ENCODE data around the gene CENPP. TPM values are rescaled to one million over a fixed set of nuclear protein-coding genes. Genes with fewer than 3 reads are reported as not detected.
"Not testable (repeated sequence)": the region's sequence is repeated elsewhere in the genome, so short reads cannot be mapped to it uniquely, and the experiment has no call there.

The CENPP gene
- polyA plus RNA-seq, 2 donors = 2.2 to 3.6 TPM

- H3K27ac ChIP-seq (ENCODE audit: low read depth in 2 of 2, low read length in 1 of 2) = peak overlapping the region in 1 of 2 donors; percentile 39
- 93 to 94% methylated on average over 5 of the region's 5 CpGs for WGBS, 2 donors
- H3K27me3 ChIP-seq (ENCODE audit: control insufficient read depth in 1 of 2, insufficient read depth in 2 of 2, low read length in 2 of 2) = no peaks in the 10 kb centered on the region
- H3K36me3 ChIP-seq (ENCODE audit: control insufficient read depth in 2 of 2, insufficient read depth in 2 of 2, low read length in 1 of 2) = peaks cover 5 to 30% of the 10 kb centered on the region in 2 donors
- H3K4me1 ChIP-seq (ENCODE audit: control insufficient read depth in 2 of 2, insufficient read depth in 2 of 2, low read length in 1 of 2) = peaks cover 5 to 9% of the 10 kb centered on the region in 2 donors
- no peak overlapping the region for H3K4me3 ChIP-seq (ENCODE audit: low read depth in 1 of 2, low read length in 2 of 2)
- H3K9me3 ChIP-seq (ENCODE audit: control insufficient read depth in 2 of 2, insufficient read depth in 1 of 2, low read depth in 1 of 2, low read length in 1 of 2) = no peaks in the 10 kb centered on the region
These were observed 295.1 kb downstream of the CENPP start for GRCh38 chr9:92620845-92621244.

- not testable (repeated sequence) for H3K27ac ChIP-seq (ENCODE audit: low read depth in 2 of 2, low read length in 1 of 2)
- H3K36me3 ChIP-seq (ENCODE audit: control insufficient read depth in 2 of 2, insufficient read depth in 2 of 2, low read length in 1 of 2) = peaks cover under 1 to 19% of the 10 kb centered on the region in 2 donors
- 98% methylated on average over 3 of the region's 3 CpGs for WGBS, 2 donors
These were observed 298.2 kb downstream of the CENPP start for GRCh38 chr9:92623936-92624335.

GRCh38 chr9:92626484-92626883 lies 300.7 kb downstream of the CENPP start:
- no peak overlapping the region for H3K4me3 ChIP-seq (ENCODE audit: low read depth in 1 of 2, low read length in 2 of 2)
- H3K27ac ChIP-seq (ENCODE audit: low read depth in 2 of 2, low read length in 1 of 2) = no peak overlapping the region
- H3K27me3 ChIP-seq (ENCODE audit: control insufficient read depth in 1 of 2, insufficient read depth in 2 of 2, low read length in 2 of 2) = no peaks in the 10 kb centered on the region
- H3K4me1 ChIP-seq (ENCODE audit: control insufficient read depth in 2 of 2, insufficient read depth in 2 of 2, low read length in 1 of 2) = no peaks in the 10 kb centered on the region
- no peaks in the 10 kb centered on the region for H3K9me3 ChIP-seq (ENCODE audit: control insufficient read depth in 2 of 2, insufficient read depth in 1 of 2, low read depth in 1 of 2, low read length in 1 of 2)
- H3K36me3 ChIP-seq (ENCODE audit: control insufficient read depth in 2 of 2, insufficient read depth in 2 of 2, low read length in 1 of 2) = peaks cover under 1 to 5% of the 10 kb centered on the region in 2 donors

More at GRCh38 chr9:92623936-92624335, 298.2 kb downstream of the CENPP start:
- not testable (repeated sequence) for H3K4me3 ChIP-seq (ENCODE audit: low read depth in 1 of 2, low read length in 2 of 2); H3K4me1 ChIP-seq (ENCODE audit: control insufficient read depth in 2 of 2, insufficient read depth in 2 of 2, low read length in 1 of 2); H3K27me3 ChIP-seq (ENCODE audit: control insufficient read depth in 1 of 2, insufficient read depth in 2 of 2, low read length in 2 of 2); H3K9me3 ChIP-seq (ENCODE audit: control insufficient read depth in 2 of 2, insufficient read depth in 1 of 2, low read depth in 1 of 2, low read length in 1 of 2)

- H3K27me3 ChIP-seq (ENCODE audit: control insufficient read depth in 1 of 2, insufficient read depth in 2 of 2, low read length in 2 of 2) = no peaks in the 10 kb centered on the region
- peaks cover 7 to 14% of the 10 kb centered on the region in 2 donors for H3K36me3 ChIP-seq (ENCODE audit: control insufficient read depth in 2 of 2, insufficient read depth in 2 of 2, low read length in 1 of 2)
- H3K9me3 ChIP-seq (ENCODE audit: control insufficient read depth in 2 of 2, insufficient read depth in 1 of 2, low read depth in 1 of 2, low read length in 1 of 2) = no peaks in the 10 kb centered on the region
- H3K4me3 ChIP-seq (ENCODE audit: low read depth in 1 of 2, low read length in 2 of 2) = no peak overlapping the region
- WGBS, 2 donors = 91% methylated on average over 5 of the region's 5 CpGs
- H3K27ac ChIP-seq (ENCODE audit: low read depth in 2 of 2, low read length in 1 of 2) = no peak overlapping the region
- H3K4me1 ChIP-seq (ENCODE audit: control insufficient read depth in 2 of 2, insufficient read depth in 2 of 2, low read length in 1 of 2) = no peaks in the 10 kb centered on the region
These were observed 301.9 kb downstream of the CENPP start for GRCh38 chr9:92627651-92628050.

GRCh38 chr9:92631452-92632343 lies 305.9 kb downstream of the CENPP start:
- Histone ChIP-seq H3K4me1 (ENCODE audit: control insufficient read depth in 2 of 2, insufficient read depth in 2 of 2, low read length in 1 of 2) (no peaks in the 10 kb centered on the region), H3K36me3 (ENCODE audit: control insufficient read depth in 2 of 2, insufficient read depth in 2 of 2, low read length in 1 of 2) (peaks cover 10 to 35% of the 10 kb centered on the region in 2 donors), H3K27ac (ENCODE audit: low read depth in 2 of 2, low read length in 1 of 2) (no peak overlapping the region), H3K27me3 (ENCODE audit: control insufficient read depth in 1 of 2, insufficient read depth in 2 of 2, low read length in 2 of 2) (no peaks in the 10 kb centered on the region), H3K4me3 (ENCODE audit: low read depth in 1 of 2, low read length in 2 of 2) (no peak overlapping the region), H3K9me3 (ENCODE audit: control insufficient read depth in 2 of 2, insufficient read depth in 1 of 2, low read depth in 1 of 2, low read length in 1 of 2) (no peaks in the 10 kb centered on the region)
- 83 to 86% methylated on average over 13 of the region's 13 CpGs for WGBS, 2 donors

DNA sequence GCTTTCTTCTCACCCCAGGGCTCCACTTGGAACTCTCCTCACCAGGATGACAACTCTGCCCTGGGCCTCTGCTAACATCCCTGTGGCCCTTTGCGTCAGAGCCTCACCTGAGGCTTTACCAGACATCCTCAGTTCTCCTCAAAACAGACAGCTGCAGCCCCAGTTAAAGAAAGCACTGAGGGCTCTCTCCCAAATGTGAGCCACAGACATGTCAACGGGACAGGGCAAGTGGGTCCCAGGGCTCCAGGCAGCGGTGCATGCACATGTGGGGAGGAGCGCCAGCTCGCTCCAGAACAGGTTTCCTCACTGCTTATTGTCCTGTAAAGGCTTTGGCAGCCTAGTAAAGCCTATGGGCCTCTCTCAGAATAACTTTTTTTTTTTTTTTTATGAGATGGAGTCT lies 306.9 kb downstream of the CENPP start:
- Histone ChIP-seq H3K4me3 (ENCODE audit: low read depth in 1 of 2, low read length in 2 of 2) (no peak overlapping the region), H3K4me1 (ENCODE audit: control insufficient read depth in 2 of 2, insufficient read depth in 2 of 2, low read length in 1 of 2) (no peaks in the 10 kb centered on the region), H3K9me3 (ENCODE audit: control insufficient read depth in 2 of 2, insufficient read depth in 1 of 2, low read depth in 1 of 2, low read length in 1 of 2) (no peaks in the 10 kb centered on the region), H3K27me3 (ENCODE audit: control insufficient read depth in 1 of 2, insufficient read depth in 2 of 2, low read length in 2 of 2) (no peaks in the 10 kb centered on the region), H3K27ac (ENCODE audit: low read depth in 2 of 2, low read length in 1 of 2) (peak overlapping the region in 1 of 2 donors; percentile 49), H3K36me3 (ENCODE audit: control insufficient read depth in 2 of 2, insufficient read depth in 2 of 2, low read length in 1 of 2) (peaks cover 10 to 40% of the 10 kb centered on the region in 2 donors)
- 90 to 96% methylated on average over 5 of the region's 5 CpGs for WGBS, 2 donors

- H3K4me1 ChIP-seq (ENCODE audit: control insufficient read depth in 2 of 2, insufficient read depth in 2 of 2, low read length in 1 of 2) = no peaks in the 10 kb centered on the region
- no peak overlapping the region for H3K4me3 ChIP-seq (ENCODE audit: low read depth in 1 of 2, low read length in 2 of 2)
- H3K27ac ChIP-seq (ENCODE audit: low read depth in 2 of 2, low read length in 1 of 2) = no peak overlapping the region
- 84 to 88% methylated on average over 9 of the region's 9 CpGs for WGBS, 2 donors
- no peaks in the 10 kb centered on the region for H3K9me3 ChIP-seq (ENCODE audit: control insufficient read depth in 2 of 2, insufficient read depth in 1 of 2, low read depth in 1 of 2, low read length in 1 of 2)
- peaks cover 10 to 51% of the 10 kb centered on the region in 2 donors for H3K36me3 ChIP-seq (ENCODE audit: control insufficient read depth in 2 of 2, insufficient read depth in 2 of 2, low read length in 1 of 2)
- no peaks in the 10 kb centered on the region for H3K27me3 ChIP-seq (ENCODE audit: control insufficient read depth in 1 of 2, insufficient read depth in 2 of 2, low read length in 2 of 2)
These were observed 308.0 kb downstream of the CENPP start for GRCh38 chr9:92633614-92634278.

DNA sequence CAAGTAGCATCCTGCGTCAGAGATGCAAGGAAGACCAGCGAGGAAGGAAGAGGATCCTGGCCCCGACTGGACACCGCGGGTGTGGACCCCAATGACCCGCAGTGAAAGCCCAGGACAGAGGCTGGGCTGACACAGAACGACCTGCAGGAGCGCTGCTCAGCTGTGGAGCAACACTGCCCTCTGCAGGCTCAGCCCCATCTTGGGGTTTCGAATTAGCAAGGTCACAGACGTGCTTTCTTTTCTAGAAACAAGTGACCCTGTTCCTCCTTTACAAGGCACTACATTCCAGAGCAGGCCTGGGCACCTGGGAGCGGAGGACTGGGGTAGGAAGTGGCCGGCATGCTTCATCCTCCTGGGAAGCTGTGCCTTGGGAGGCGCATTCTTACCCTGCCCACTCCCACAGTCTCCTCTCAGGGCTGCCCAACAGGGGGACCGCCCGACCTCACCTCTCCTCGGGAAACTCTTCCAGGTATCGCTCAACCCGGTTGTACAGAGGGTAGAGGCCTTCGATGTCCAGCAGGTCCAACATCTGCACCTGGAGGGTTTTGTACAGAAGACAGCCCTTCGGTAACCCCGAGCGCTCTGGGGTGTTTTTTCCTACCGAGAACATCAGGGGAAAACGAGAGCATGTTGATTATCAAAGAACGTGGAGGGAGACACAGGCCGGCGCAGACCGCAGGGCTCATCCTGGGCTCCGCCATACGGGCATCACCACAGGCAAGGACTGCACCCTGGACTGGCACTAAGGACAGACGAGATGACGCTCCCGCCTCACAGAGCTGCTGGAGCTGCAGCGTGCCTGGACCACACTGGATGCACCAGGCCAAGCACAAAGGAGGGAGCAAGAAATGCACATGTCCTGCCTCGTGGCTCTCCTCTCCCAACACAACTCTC lies 309.2 kb downstream of the CENPP start:
- 65 to 66% methylated on average over 35 of the region's 35 CpGs for WGBS, 2 donors
- Histone ChIP-seq H3K4me3 (ENCODE audit: low read depth in 1 of 2, low read length in 2 of 2) (no peak overlapping the region), H3K27me3 (ENCODE audit: control insufficient read depth in 1 of 2, insufficient read depth in 2 of 2, low read length in 2 of 2) (no peaks in the 10 kb centered on the region), H3K27ac (ENCODE audit: low read depth in 2 of 2, low read length in 1 of 2) (peak overlapping the region in 1 of 2 donors; percentile 29), H3K36me3 (ENCODE audit: control insufficient read depth in 2 of 2, insufficient read depth in 2 of 2, low read length in 1 of 2) (peaks cover 10 to 54% of the 10 kb centered on the region in 2 donors), H3K4me1 (ENCODE audit: control insufficient read depth in 2 of 2, insufficient read depth in 2 of 2, low read length in 1 of 2) (no peaks in the 10 kb centered on the region), H3K9me3 (ENCODE audit: control insufficient read depth in 2 of 2, insufficient read depth in 1 of 2, low read depth in 1 of 2, low read length in 1 of 2) (no peaks in the 10 kb centered on the region)

DNA sequence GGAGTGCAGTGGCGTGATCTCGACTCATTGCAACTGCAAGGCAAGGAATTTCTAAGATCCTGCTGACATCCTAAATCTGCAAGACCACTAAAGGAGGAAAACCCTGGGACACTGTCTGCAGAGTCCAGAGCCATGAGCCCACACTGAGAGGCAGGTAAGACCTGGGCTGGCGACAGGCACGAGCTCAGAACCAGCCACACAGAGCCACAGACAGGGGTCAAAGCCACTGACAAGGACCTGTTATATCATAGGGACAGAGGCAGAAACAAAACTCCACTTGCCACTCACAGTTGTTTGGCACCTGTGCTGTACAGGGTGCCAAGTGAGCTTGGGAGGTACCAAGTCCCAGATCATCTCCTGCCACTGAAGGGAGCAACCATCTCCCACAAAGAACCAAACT lies 310.0 kb downstream of the CENPP start:
- WGBS, 2 donors = 92 to 93% methylated on average over 4 of the region's 4 CpGs
- Histone ChIP-seq H3K4me1 (ENCODE audit: control insufficient read depth in 2 of 2, insufficient read depth in 2 of 2, low read length in 1 of 2) (peaks cover 0 to 1% of the 10 kb centered on the region in 2 donors), H3K36me3 (ENCODE audit: control insufficient read depth in 2 of 2, insufficient read depth in 2 of 2, low read length in 1 of 2) (peaks cover 17 to 60% of the 10 kb centered on the region in 2 donors), H3K9me3 (ENCODE audit: control insufficient read depth in 2 of 2, insufficient read depth in 1 of 2, low read depth in 1 of 2, low read length in 1 of 2) (no peaks in the 10 kb centered on the region), H3K4me3 (ENCODE audit: low read depth in 1 of 2, low read length in 2 of 2) (no peak overlapping the region), H3K27me3 (ENCODE audit: control insufficient read depth in 1 of 2, insufficient read depth in 2 of 2, low read length in 2 of 2) (no peaks in the 10 kb centered on the region), H3K27ac (ENCODE audit: low read depth in 2 of 2, low read length in 1 of 2) (no peak overlapping the region)
